NB4 (cell line): ENCODE measurements around the gene CDH4.

Experiments used
- CTCF ChIP-seq: IDR thresholded peaks from one replicate; pipeline ENCODE4 v1.5.1; 2012; ENCODE audit warnings: low read depth, low read length
- MAX ChIP-seq: IDR thresholded peaks from 2 replicates; pipeline ENCODE4 v1.6.1; 2011; ENCODE audit warnings: low read depth, low read length
- POLR2A ChIP-seq: IDR thresholded peaks from 2 replicates; pipeline ENCODE4 v1.6.1; 2011; ENCODE audit warnings: mild to moderate bottlenecking; ENCODE audit not compliant: insufficient read length; ENCODE audit errors: extremely low read depth

GRCh38 chr20:61885759-61886715, 634.0 kb downstream of the CDH4 start:
- no peak for TF ChIP-seq CTCF
- no peak for TF ChIP-seq POLR2A
- TF ChIP-seq MAX, result no peak
